Measurements from ENCODE around the gene NSFL1C.

The NSFL1C gene

GRCh38 chr20:1437235-1437904, 29.3 kb downstream of the NSFL1C start:
- Histone ChIP-seq H3K9me3 (ENCODE audit: control insufficient read depth in 2 of 2, low read length in 2 of 2) (no peaks in the 10 kb centered on the region), H3K9ac (ENCODE audit: low read length in 2 of 2) (no peak overlapping the region), H3K36me3 (ENCODE audit: control insufficient read depth in 2 of 2, insufficient read depth in 2 of 2, low read length in 2 of 2) (peaks cover 6 to 16% of the 10 kb centered on the region in 2 donors), H3K4me3 (ENCODE audit: low read length in 2 of 2) (no peak overlapping the region), H3K27me3 (ENCODE audit: control insufficient read depth in 1 of 2, insufficient read depth in 2 of 2, low read length in 2 of 2) (no peaks in the 10 kb centered on the region), H3K27ac (ENCODE audit: low read length) (no peak overlapping the region), H3K4me1 (ENCODE audit: control insufficient read depth, insufficient read depth, low read length) (peaks cover 2% of the 10 kb centered on the region)

- Histone ChIP-seq H3K9ac (ENCODE audit: low read length in 2 of 2) (no peak overlapping the region), H3K27ac (ENCODE audit: low read length) (no peak overlapping the region), H3K4me1 (ENCODE audit: control insufficient read depth, insufficient read depth, low read length) (peaks cover 2% of the 10 kb centered on the region), H3K9me3 (ENCODE audit: control insufficient read depth in 2 of 2, low read length in 2 of 2) (no peaks in the 10 kb centered on the region), H3K36me3 (ENCODE audit: control insufficient read depth in 2 of 2, insufficient read depth in 2 of 2, low read length in 2 of 2) (peaks cover 6 to 9% of the 10 kb centered on the region in 2 donors), H3K27me3 (ENCODE audit: control insufficient read depth in 1 of 2, insufficient read depth in 2 of 2, low read length in 2 of 2) (no peaks in the 10 kb centered on the region), H3K4me3 (ENCODE audit: low read length in 2 of 2) (no peak overlapping the region)
Observed at GRCh38 chr20:1436263-1436662, 30.4 kb downstream of the NSFL1C start.

- H3K4me1 ChIP-seq (ENCODE audit: control insufficient read depth, insufficient read depth, low read length): peaks cover 2% of the 10 kb centered on the region
- H3K4me3 ChIP-seq (ENCODE audit: low read length in 2 of 2): no peak overlapping the region
- no peak overlapping the region for H3K27ac ChIP-seq (ENCODE audit: low read length)
- no peaks in the 10 kb centered on the region for H3K9me3 ChIP-seq (ENCODE audit: control insufficient read depth in 2 of 2, low read length in 2 of 2)
- H3K27me3 ChIP-seq (ENCODE audit: control insufficient read depth in 1 of 2, insufficient read depth in 2 of 2, low read length in 2 of 2): no peaks in the 10 kb centered on the region
- no peak overlapping the region for H3K9ac ChIP-seq (ENCODE audit: low read length in 2 of 2)
- peaks cover 6 to 9% of the 10 kb centered on the region in 2 donors for H3K36me3 ChIP-seq (ENCODE audit: control insufficient read depth in 2 of 2, insufficient read depth in 2 of 2, low read length in 2 of 2)
Observed at GRCh38 chr20:1435337-1435699, 31.3 kb downstream of the NSFL1C start.

- H3K9me3 ChIP-seq (ENCODE audit: control insufficient read depth in 2 of 2, low read length in 2 of 2): no peaks in the 10 kb centered on the region
- peaks cover 4 to 6% of the 10 kb centered on the region in 2 donors for H3K36me3 ChIP-seq (ENCODE audit: control insufficient read depth in 2 of 2, insufficient read depth in 2 of 2, low read length in 2 of 2)
- no peak overlapping the region for H3K27ac ChIP-seq (ENCODE audit: low read length)
- peaks cover 2% of the 10 kb centered on the region for H3K4me1 ChIP-seq (ENCODE audit: control insufficient read depth, insufficient read depth, low read length)
- H3K27me3 ChIP-seq (ENCODE audit: control insufficient read depth in 1 of 2, insufficient read depth in 2 of 2, low read length in 2 of 2): no peaks in the 10 kb centered on the region
- no peak overlapping the region for H3K4me3 ChIP-seq (ENCODE audit: low read length in 2 of 2)
- no peak overlapping the region for H3K9ac ChIP-seq (ENCODE audit: low read length in 2 of 2)
Observed at GRCh38 chr20:1434571-1435336, 31.9 kb downstream of the NSFL1C start.

- H3K4me1 ChIP-seq (ENCODE audit: control insufficient read depth, insufficient read depth, low read length): no peaks in the 10 kb centered on the region
- H3K27ac ChIP-seq (ENCODE audit: low read length): no peak overlapping the region
- no peak overlapping the region for H3K9ac ChIP-seq (ENCODE audit: low read length in 2 of 2)
- no peak overlapping the region for H3K4me3 ChIP-seq (ENCODE audit: low read length in 2 of 2)
- H3K27me3 ChIP-seq (ENCODE audit: control insufficient read depth in 1 of 2, insufficient read depth in 2 of 2, low read length in 2 of 2): no peaks in the 10 kb centered on the region
- no peaks in the 10 kb centered on the region for H3K9me3 ChIP-seq (ENCODE audit: control insufficient read depth in 2 of 2, low read length in 2 of 2)
- H3K36me3 ChIP-seq (ENCODE audit: control insufficient read depth in 2 of 2, insufficient read depth in 2 of 2, low read length in 2 of 2): peaks cover 0 to 6% of the 10 kb centered on the region in 2 donors
Observed at GRCh38 chr20:1431158-1431557, 35.5 kb downstream of the NSFL1C start.

- peaks cover 0 to 3% of the 10 kb centered on the region in 2 donors for H3K36me3 ChIP-seq (ENCODE audit: control insufficient read depth in 2 of 2, insufficient read depth in 2 of 2, low read length in 2 of 2)
- H3K4me3 ChIP-seq (ENCODE audit: low read length in 2 of 2): no peak overlapping the region
- no peak overlapping the region for H3K27ac ChIP-seq (ENCODE audit: low read length)
- no peak overlapping the region for H3K9ac ChIP-seq (ENCODE audit: low read length in 2 of 2)
- H3K4me1 ChIP-seq (ENCODE audit: control insufficient read depth, insufficient read depth, low read length): no peaks in the 10 kb centered on the region
- H3K9me3 ChIP-seq (ENCODE audit: control insufficient read depth in 2 of 2, low read length in 2 of 2): no peaks in the 10 kb centered on the region
- no peaks in the 10 kb centered on the region for H3K27me3 ChIP-seq (ENCODE audit: control insufficient read depth in 1 of 2, insufficient read depth in 2 of 2, low read length in 2 of 2)
Observed at GRCh38 chr20:1430004-1430451, 36.6 kb downstream of the NSFL1C start.

- Histone ChIP-seq H3K27me3 (ENCODE audit: control insufficient read depth in 1 of 2, insufficient read depth in 2 of 2, low read length in 2 of 2) (no peaks in the 10 kb centered on the region), H3K27ac (ENCODE audit: low read length) (no peak overlapping the region), H3K4me1 (ENCODE audit: control insufficient read depth, insufficient read depth, low read length) (no peaks in the 10 kb centered on the region), H3K9ac (ENCODE audit: low read length in 2 of 2) (no peak overlapping the region), H3K4me3 (ENCODE audit: low read length in 2 of 2) (no peak overlapping the region), H3K9me3 (ENCODE audit: control insufficient read depth in 2 of 2, low read length in 2 of 2) (no peaks in the 10 kb centered on the region), H3K36me3 (ENCODE audit: control insufficient read depth in 2 of 2, insufficient read depth in 2 of 2, low read length in 2 of 2) (peaks cover 0 to under 1% of the 10 kb centered on the region in 2 donors)
Observed at GRCh38 chr20:1429143-1429728, 37.4 kb downstream of the NSFL1C start.

GRCh38 chr20:1427457-1428054, 39.1 kb downstream of the NSFL1C start:
- Histone ChIP-seq H3K4me1 (ENCODE audit: control insufficient read depth, insufficient read depth, low read length) (no peaks in the 10 kb centered on the region), H3K27me3 (ENCODE audit: control insufficient read depth in 1 of 2, insufficient read depth in 2 of 2, low read length in 2 of 2) (peaks cover 0 to 7% of the 10 kb centered on the region in 2 donors), H3K4me3 (ENCODE audit: low read length in 2 of 2) (no peak overlapping the region), H3K9ac (ENCODE audit: low read length in 2 of 2) (no peak overlapping the region), H3K36me3 (ENCODE audit: control insufficient read depth in 2 of 2, insufficient read depth in 2 of 2, low read length in 2 of 2) (no peaks in the 10 kb centered on the region), H3K9me3 (ENCODE audit: control insufficient read depth in 2 of 2, low read length in 2 of 2) (no peaks in the 10 kb centered on the region), H3K27ac (ENCODE audit: low read length) (no peak overlapping the region)

- no peaks in the 10 kb centered on the region for H3K9me3 ChIP-seq (ENCODE audit: control insufficient read depth in 2 of 2, low read length in 2 of 2)
- H3K4me3 ChIP-seq (ENCODE audit: low read length in 2 of 2): no peak overlapping the region
- no peak overlapping the region for H3K27ac ChIP-seq (ENCODE audit: low read length)
- no peaks in the 10 kb centered on the region for H3K4me1 ChIP-seq (ENCODE audit: control insufficient read depth, insufficient read depth, low read length)
- peaks cover 0 to 13% of the 10 kb centered on the region in 2 donors for H3K27me3 ChIP-seq (ENCODE audit: control insufficient read depth in 1 of 2, insufficient read depth in 2 of 2, low read length in 2 of 2)
- no peaks in the 10 kb centered on the region for H3K36me3 ChIP-seq (ENCODE audit: control insufficient read depth in 2 of 2, insufficient read depth in 2 of 2, low read length in 2 of 2)
- no peak overlapping the region for H3K9ac ChIP-seq (ENCODE audit: low read length in 2 of 2)
Observed at GRCh38 chr20:1426231-1426849, 40.3 kb downstream of the NSFL1C start.

- H3K36me3 ChIP-seq (ENCODE audit: control insufficient read depth in 2 of 2, insufficient read depth in 2 of 2, low read length in 2 of 2): no peaks in the 10 kb centered on the region
- peaks cover 0 to 16% of the 10 kb centered on the region in 2 donors for H3K27me3 ChIP-seq (ENCODE audit: control insufficient read depth in 1 of 2, insufficient read depth in 2 of 2, low read length in 2 of 2)
- no peak overlapping the region for H3K9ac ChIP-seq (ENCODE audit: low read length in 2 of 2)
- H3K4me3 ChIP-seq (ENCODE audit: low read length in 2 of 2): no peak overlapping the region
- peaks cover 3 to 6% of the 10 kb centered on the region in 2 donors for H3K9me3 ChIP-seq (ENCODE audit: control insufficient read depth in 2 of 2, low read length in 2 of 2)
- no peaks in the 10 kb centered on the region for H3K4me1 ChIP-seq (ENCODE audit: control insufficient read depth, insufficient read depth, low read length)
- no peak overlapping the region for H3K27ac ChIP-seq (ENCODE audit: low read length)
Observed at GRCh38 chr20:1424336-1424735, 42.3 kb downstream of the NSFL1C start.
